Measurements from ENCODE around the gene TRERF1.
A peak's percentile ranks its signal among the peaks of the same experiment; 100 is the strongest.
"Not testable (repeated sequence)": the region's sequence is repeated elsewhere in the genome, so short reads cannot be mapped to it uniquely, and the experiment has no call there.

Gene TRERF1

DNA sequence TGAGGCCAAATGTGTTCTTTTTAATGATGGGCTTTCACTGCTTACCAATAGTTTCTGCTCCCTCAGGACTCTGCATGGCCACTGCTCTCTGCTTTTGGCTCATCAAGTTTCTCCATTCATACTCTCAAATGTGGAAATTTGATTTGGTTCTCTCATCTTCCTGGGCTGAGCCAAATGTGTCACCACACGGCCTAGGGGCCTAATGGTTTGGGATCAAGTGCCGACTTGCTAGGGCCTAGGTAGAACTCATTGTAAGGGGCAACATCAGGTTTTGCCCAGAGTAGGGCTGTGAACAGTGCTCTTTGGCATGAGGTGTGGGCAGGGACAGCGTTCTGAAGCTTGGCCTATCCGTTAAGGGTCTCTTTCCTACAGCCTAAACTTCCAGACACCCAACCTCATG, 230.2 kb downstream of the TRERF1 start:
- TF ChIP-seq CTCF (IDR thresholded peaks at IDR 0.05; ENCODE audit: control insufficient read depth, extremely low read depth, insufficient read depth), result no peak
- H3K4me3 ChIP-seq (ENCODE audit: low read depth, low read length), result no peak overlapping the region
- DNase-seq (ENCODE audit: low read depth), result no peak

GRCh38 chr6:42220807-42221206, 230.9 kb downstream of the TRERF1 start:
- no peak overlapping the region for H3K4me3 ChIP-seq (ENCODE audit: low read depth, low read length)
- DNase-seq (ENCODE audit: low read depth), result no peak
- TF ChIP-seq CTCF (IDR thresholded peaks at IDR 0.05; ENCODE audit: control insufficient read depth, extremely low read depth, insufficient read depth), result no peak

DNA sequence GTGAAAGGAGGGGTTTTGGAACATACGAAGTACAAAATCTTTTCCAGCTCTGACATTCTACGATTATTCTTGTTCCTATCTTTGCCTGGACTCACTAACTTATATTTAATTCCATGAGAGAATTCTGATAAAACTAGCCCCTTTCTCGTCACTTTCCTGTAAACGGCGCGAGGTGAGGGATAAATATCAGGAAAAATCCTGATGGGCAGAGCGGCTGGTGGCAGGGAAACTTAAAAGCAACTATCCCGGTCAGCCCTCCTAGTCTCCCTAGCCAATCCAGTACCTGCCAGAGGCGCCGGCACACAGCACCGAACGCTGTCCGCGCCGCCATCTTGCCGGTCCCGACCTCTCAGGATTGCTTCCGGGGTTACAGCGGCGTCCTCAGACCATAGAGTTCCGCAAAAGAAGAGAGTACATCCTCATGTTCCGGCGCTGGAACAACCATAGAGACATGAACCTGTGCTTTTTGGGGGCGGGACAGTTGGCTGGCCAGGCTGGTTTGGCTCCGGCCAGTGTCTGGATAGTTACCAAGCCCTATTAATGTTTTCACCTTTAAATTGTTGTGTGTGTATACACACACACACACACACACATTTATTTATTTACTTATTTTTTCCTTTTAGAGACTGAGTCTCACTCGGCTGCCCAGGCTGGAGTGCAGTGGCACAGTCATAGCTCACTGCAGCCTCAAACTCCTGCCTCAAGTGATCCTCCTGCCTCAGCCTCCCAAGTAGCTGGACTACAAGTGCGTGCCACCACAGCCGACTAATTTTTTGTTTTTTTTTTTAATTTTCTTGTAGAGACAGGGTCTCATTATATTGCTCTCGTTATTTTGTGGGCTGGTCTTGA, 234.0 kb downstream of the TRERF1 start, which contains the start of gene MRPS10:
Gene MRPS10, minus strand, starts transcription at position 343 of the 849 bp plus-strand sequence. Its CDS starts 12 bp downstream, at position 331.
- peak; percentile 95 for DNase-seq (ENCODE audit: low read depth)
- no peak for TF ChIP-seq CTCF (IDR thresholded peaks at IDR 0.05; ENCODE audit: control insufficient read depth, extremely low read depth, insufficient read depth)
- H3K4me3 ChIP-seq (ENCODE audit: low read depth, low read length), result peak within 1 kb of the TSS; percentile 86

GRCh38 chr6:42217157-42217518, 234.6 kb downstream of the TRERF1 start:
- no peak for DNase-seq (ENCODE audit: low read depth)
- H3K4me3 ChIP-seq (ENCODE audit: low read depth, low read length), result peak overlapping the region; percentile 86
- TF ChIP-seq CTCF (IDR thresholded peaks at IDR 0.05; ENCODE audit: control insufficient read depth, extremely low read depth, insufficient read depth), result no peak

DNA sequence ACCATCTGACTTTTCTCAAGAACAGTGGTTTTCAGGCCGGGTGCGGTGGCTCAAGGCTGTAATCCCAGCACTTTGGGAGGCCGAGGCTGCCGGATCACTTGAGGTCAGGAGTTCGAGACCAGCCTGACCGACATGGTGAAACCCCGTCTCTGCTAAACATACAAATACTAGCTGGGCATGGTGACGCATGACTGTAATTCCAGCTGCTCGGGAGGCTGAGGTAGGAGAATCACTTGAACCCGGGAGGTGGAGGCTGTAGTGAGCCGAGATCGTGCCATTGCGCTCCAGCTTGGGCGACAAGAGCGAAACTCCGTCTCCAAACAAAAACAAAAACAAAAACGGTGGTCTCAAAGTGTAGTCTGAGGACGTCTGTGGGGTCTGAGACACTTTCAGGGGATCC, 235.2 kb downstream of the TRERF1 start:
- not testable (repeated sequence) for DNase-seq (ENCODE audit: low read depth)
- H3K4me3 ChIP-seq (ENCODE audit: low read depth, low read length), result peak overlapping the region; percentile 86

- no peak for DNase-seq (ENCODE audit: low read depth)
- no peak for TF ChIP-seq CTCF (IDR thresholded peaks at IDR 0.05; ENCODE audit: control insufficient read depth, extremely low read depth, insufficient read depth)
- no peak overlapping the region for H3K4me3 ChIP-seq (ENCODE audit: low read depth, low read length)
Observed at GRCh38 chr6:42212442-42212841, 239.3 kb downstream of the TRERF1 start.

DNA sequence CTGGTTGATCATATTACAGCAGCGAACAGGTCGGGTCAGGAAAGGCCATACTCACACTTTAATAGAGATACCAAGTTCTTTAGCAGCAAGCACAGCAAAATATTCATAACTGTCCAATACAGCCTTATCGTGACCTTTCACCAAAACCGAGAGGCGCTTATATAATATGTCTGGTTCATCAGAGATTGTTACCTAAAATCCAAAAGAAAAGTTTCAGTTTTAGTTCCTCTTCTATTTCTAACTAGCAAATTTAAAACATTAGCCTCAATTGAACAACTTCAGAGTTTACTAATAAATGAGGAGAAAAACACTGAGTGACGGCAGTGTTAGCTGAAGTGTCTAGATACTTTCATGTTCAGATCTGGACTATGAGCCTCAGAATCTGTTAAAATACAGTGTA, 240.0 kb downstream of the TRERF1 start:
- no peak for TF ChIP-seq CTCF (IDR thresholded peaks at IDR 0.05; ENCODE audit: control insufficient read depth, extremely low read depth, insufficient read depth)

More for the DNA sequence above, 240.0 kb downstream of the TRERF1 start:
- peak; percentile 38 for DNase-seq (ENCODE audit: low read depth)
- no peak overlapping the region for H3K4me3 ChIP-seq (ENCODE audit: low read depth, low read length)
